ENCODE data around the gene SOX12.

DNA sequence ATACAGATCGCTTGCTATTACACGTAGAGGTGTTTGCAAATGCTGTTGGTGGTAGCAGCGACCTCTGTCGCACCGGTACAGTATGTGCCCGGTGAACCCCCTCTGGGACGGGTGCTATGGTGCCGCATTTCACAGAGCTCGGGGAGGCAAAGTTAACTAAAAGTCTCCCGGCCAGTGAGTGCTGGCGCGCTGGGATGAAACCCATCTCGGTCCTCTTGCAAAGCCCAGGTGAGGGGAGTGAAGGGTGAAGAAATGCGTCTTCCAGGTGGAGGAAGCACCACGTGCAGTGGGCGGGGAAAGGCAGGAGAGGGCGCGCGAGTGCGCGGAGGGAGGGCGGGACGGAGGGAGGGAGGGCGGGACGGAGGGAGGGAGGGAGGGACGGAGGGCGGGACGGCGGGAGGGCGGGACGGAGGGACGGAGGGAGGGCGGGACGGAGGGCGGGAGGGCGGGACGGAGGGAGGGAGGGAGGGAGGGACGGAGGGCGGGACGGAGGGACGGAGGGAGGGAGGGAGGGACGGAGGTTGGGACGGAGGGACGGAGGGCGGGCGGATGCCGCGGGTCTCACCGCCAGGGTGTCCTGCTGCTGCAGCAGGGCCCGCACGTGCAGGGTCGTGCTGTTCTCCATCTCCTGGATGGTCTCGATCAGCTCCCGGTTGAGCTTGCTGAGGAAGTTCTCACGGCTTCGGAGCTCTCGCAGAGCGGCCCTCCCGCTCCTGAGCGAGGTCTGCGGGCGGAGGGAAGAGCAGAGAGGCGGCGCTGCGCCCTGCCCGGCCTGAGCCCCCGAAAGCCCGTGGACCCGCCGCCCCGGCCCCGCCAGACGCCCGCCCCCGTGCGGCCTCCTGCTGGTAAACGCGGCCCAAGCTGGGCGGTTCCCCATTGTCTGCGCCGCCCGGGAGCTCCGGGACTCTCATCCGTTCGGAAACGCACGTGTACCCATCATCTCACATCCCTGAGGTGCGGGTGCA is 46.5 kb upstream of the SOX12 start:
- TF ChIP-seq, protein P1, sequence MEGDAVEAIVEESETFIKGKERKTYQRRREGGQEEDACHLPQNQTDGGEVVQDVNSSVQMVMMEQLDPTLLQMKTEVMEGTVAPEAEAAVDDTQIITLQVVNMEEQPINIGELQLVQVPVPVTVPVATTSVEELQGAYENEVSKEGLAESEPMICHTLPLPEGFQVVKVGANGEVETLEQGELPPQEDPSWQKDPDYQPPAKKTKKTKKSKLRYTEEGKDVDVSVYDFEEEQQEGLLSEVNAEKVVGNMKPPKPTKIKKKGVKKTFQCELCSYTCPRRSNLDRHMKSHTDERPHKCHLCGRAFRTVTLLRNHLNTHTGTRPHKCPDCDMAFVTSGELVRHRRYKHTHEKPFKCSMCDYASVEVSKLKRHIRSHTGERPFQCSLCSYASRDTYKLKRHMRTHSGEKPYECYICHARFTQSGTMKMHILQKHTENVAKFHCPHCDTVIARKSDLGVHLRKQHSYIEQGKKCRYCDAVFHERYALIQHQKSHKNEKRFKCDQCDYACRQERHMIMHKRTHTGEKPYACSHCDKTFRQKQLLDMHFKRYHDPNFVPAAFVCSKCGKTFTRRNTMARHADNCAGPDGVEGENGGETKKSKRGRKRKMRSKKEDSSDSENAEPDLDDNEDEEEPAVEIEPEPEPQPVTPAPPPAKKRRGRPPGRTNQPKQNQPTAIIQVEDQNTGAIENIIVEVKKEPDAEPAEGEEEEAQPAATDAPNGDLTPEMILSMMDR (IDR thresholded peaks at IDR 0.05; ENCODE audit: poor library complexity): no peak
- no peak for TF ChIP-seq EZH2phosphoT487 (IDR thresholded peaks at IDR 0.05; ENCODE audit: low read depth, severe bottlenecking, unreplicated experiment)

All from hepatocyte (in vitro differentiated cells).